ENCODE results near the gene TBX2. TPM values are rescaled to one million over a fixed set of nuclear protein-coding genes. Genes with fewer than 3 reads are reported as not detected.

Gene TBX2
- total RNA-seq, 1 donor from 2014 or later = 1.7 TPM

- no peak for TF ChIP-seq CTCF (conservative IDR thresholded peaks at IDR 0.05; ENCODE audit: low read depth, low read length)
- no peak overlapping the region for H3K4me3 ChIP-seq (ENCODE audit: low read depth, low read length)
- DNase-seq (ENCODE audit: low read depth) = no peak
Measured at GRCh38 chr17:61371606-61372005, 28.0 kb upstream of the TBX2 start.

GRCh38 chr17:61372436-61372835, 27.2 kb upstream of the TBX2 start:
- no peak overlapping the region for H3K4me3 ChIP-seq (ENCODE audit: low read depth, low read length)
- no peak for DNase-seq (ENCODE audit: low read depth)
- TF ChIP-seq CTCF (conservative IDR thresholded peaks at IDR 0.05; ENCODE audit: low read depth, low read length) = no peak

- no peak for TF ChIP-seq CTCF (conservative IDR thresholded peaks at IDR 0.05; ENCODE audit: low read depth, low read length)
- H3K4me3 ChIP-seq (ENCODE audit: low read depth, low read length) = no peak overlapping the region
- no peak for DNase-seq (ENCODE audit: low read depth)
Measured at GRCh38 chr17:61376931-61377838, 22.5 kb upstream of the TBX2 start.

- TF ChIP-seq CTCF (conservative IDR thresholded peaks at IDR 0.05; ENCODE audit: low read depth, low read length) = no peak
- no peak for DNase-seq (ENCODE audit: low read depth)
- H3K4me3 ChIP-seq (ENCODE audit: low read depth, low read length) = peak overlapping the region; percentile 10
Measured at GRCh38 chr17:61378658-61379456, 20.8 kb upstream of the TBX2 start.

GRCh38 chr17:61379457-61380216, 20.0 kb upstream of the TBX2 start:
- DNase-seq (ENCODE audit: low read depth) = no peak
- H3K4me3 ChIP-seq (ENCODE audit: low read depth, low read length) = peak overlapping the region; percentile 10
- TF ChIP-seq CTCF (conservative IDR thresholded peaks at IDR 0.05; ENCODE audit: low read depth, low read length) = no peak

- no peak for DNase-seq (ENCODE audit: low read depth)
- H3K4me3 ChIP-seq (ENCODE audit: low read depth, low read length) = no peak overlapping the region
- no peak for TF ChIP-seq CTCF (conservative IDR thresholded peaks at IDR 0.05; ENCODE audit: low read depth, low read length)
Measured at GRCh38 chr17:61380217-61380835, 19.3 kb upstream of the TBX2 start.
